Activated T-helper 1 cell treated with Interleukin-2 at 50 U/mL for 16 hours (primary cell): ENCODE results near the gene NANOS2.

Experiments used
- DNase-seq: peaks from one replicate; pipeline ENCODE4 v3.0.0-alpha.2; 2020; ENCODE audit warnings: low read depth

NANOS2 gene

GRCh38 chr19:45913874-45914830, at the start of gene NANOS2:
Gene NANOS2, minus strand, starts transcription at chr19:45914778. Its CDS starts 85 bp downstream, at chr19:45914693.
- no peak for DNase-seq

- DNase-seq, result no peak
Measured at GRCh38 chr19:45962021-45962420, 47.4 kb upstream of the NANOS2 start.

GRCh38 chr19:45960595-45961235, 46.1 kb upstream of the NANOS2 start:
- DNase-seq, result no peak

GRCh38 chr19:45959517-45960025, 45.0 kb upstream of the NANOS2 start:
- no peak for DNase-seq

GRCh38 chr19:45958769-45959516, 44.4 kb upstream of the NANOS2 start:
- no peak for DNase-seq

- DNase-seq, result no peak
Measured at GRCh38 chr19:45958320-45958719, 43.7 kb upstream of the NANOS2 start.

GRCh38 chr19:45955905-45956608, 41.5 kb upstream of the NANOS2 start:
- no peak for DNase-seq

GRCh38 chr19:45954156-45954555, 39.6 kb upstream of the NANOS2 start:
- DNase-seq, result no peak

GRCh38 chr19:45953676-45954075, 39.1 kb upstream of the NANOS2 start:
- DNase-seq, result no peak

- no peak for DNase-seq
Measured at GRCh38 chr19:45952686-45953505, 38.3 kb upstream of the NANOS2 start.

GRCh38 chr19:45952341-45952685, 37.7 kb upstream of the NANOS2 start:
- DNase-seq, result no peak

GRCh38 chr19:45947926-45948325, 33.3 kb upstream of the NANOS2 start:
- DNase-seq, result no peak

GRCh38 chr19:45940515-45940805, 25.9 kb upstream of the NANOS2 start:
- no peak for DNase-seq

GRCh38 chr19:45939792-45940514, 25.4 kb upstream of the NANOS2 start:
- no peak for DNase-seq

- DNase-seq, result no peak
Measured at GRCh38 chr19:45938733-45939319, 24.2 kb upstream of the NANOS2 start.

GRCh38 chr19:45935267-45935666, 20.7 kb upstream of the NANOS2 start:
- no peak for DNase-seq

- no peak for DNase-seq
Measured at GRCh38 chr19:45934551-45935230, 20.1 kb upstream of the NANOS2 start.

- DNase-seq, result no peak
Measured at GRCh38 chr19:45933759-45934158, 19.2 kb upstream of the NANOS2 start.

- DNase-seq, result no peak
Measured at GRCh38 chr19:45931055-45931454, 16.5 kb upstream of the NANOS2 start.
